ENCODE measurements around the gene SIN3A. TPM values are rescaled to one million over a fixed set of nuclear protein-coding genes. Genes with fewer than 3 reads are reported as not detected.
"Not testable (repeated sequence)": the region's sequence is repeated elsewhere in the genome, so short reads cannot be mapped to it uniquely, and the experiment has no call there.

SIN3A gene
- total RNA-seq = 10 to 100 TPM; 26.6 to 46.4 (median 35.3) TPM

- TF ChIP-seq CTCF (IDR thresholded peaks at IDR 0.05) = no peak
- ATAC-seq (ENCODE audit: low FRiP score) (peak; percentile 67), DNase-seq (ENCODE audit: low spot score) (peak; percentile 97)
Observed at GRCh38 chr15:75451674-75452363, at the start of gene SIN3A. Gene SIN3A, minus strand, starts transcription at chr15:75451690. Its CDS starts 21,315 bp downstream, at chr15:75430375.

- ATAC-seq (ENCODE audit: low FRiP score) = no peak
- no peak for DNase-seq (ENCODE audit: low spot score)
- TF ChIP-seq CTCF (IDR thresholded peaks at IDR 0.05) = no peak
Observed at GRCh38 chr15:75493732-75494131, 42.2 kb upstream of the SIN3A start.

DNA sequence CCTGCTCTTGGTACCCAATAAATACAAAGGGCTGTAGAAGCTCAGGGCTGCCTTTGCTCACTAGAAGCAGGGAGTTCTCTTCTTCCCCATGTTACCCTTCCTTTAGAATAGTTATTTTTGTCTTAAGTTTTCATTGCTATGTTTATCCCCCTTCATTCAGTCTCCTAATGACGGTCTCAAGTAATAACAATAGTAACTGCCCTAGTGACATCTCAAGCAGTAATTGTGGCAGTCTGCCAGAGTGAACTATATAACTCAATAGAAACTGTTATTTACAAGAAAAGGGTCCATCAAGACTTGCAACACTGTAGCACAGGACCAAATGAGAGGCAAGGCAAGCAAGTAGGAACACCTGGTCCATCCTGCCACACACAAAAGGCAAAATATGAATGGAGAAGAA is 32.5 kb upstream of the SIN3A start:
- no peak for TF ChIP-seq CTCF (IDR thresholded peaks at IDR 0.05)
- no peak for ATAC-seq (ENCODE audit: low FRiP score)
- no peak for DNase-seq (ENCODE audit: low spot score)

- not testable (repeated sequence) for ATAC-seq (ENCODE audit: low FRiP score); DNase-seq (ENCODE audit: low spot score)
Observed at GRCh38 chr15:75483556-75483955, 32.1 kb upstream of the SIN3A start.

DNA sequence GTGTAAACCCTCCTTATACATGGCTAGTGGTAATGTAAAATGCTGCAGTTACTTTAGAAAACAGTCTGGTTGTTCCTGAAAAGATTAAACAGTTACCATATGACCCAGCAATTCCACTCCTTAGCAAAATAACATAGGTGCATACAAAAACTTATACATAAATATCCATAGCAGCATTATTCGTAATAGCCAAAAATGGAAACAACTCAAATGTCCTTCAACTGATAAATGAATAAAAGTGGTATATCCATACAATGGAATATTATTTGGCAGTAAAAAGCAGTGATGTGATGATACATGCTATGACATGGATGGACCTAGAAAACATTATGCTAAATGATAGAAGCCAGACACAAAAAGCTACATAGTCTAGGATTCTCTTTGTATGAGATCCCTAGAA is 31.6 kb upstream of the SIN3A start:
- DNase-seq (ENCODE audit: low spot score) (no peak), ATAC-seq (ENCODE audit: low FRiP score) (no peak)
- no peak for TF ChIP-seq CTCF (IDR thresholded peaks at IDR 0.05)

DNA sequence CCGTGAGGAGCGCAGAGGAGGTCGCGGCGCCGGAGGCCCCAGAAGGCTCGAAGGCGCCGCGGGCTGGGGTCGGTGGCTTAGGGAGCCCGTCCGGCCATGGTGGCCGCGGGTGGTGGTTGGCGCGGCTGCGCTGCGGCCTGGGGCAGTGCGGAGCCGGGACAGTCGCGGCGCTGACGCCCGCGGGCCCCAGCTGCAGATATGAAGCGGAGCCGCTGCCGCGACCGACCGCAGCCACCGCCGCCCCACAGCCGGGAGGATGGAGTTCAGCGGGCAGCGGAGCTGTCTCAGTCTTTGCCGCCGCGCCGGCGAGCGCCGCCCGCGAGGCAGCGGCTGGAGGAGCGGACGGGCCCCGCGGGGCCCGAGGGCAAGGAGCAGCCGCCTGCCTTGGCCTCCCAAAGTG is 29.0 kb upstream of the SIN3A start:
- ATAC-seq (ENCODE audit: low FRiP score) = not testable (repeated sequence)

DNA sequence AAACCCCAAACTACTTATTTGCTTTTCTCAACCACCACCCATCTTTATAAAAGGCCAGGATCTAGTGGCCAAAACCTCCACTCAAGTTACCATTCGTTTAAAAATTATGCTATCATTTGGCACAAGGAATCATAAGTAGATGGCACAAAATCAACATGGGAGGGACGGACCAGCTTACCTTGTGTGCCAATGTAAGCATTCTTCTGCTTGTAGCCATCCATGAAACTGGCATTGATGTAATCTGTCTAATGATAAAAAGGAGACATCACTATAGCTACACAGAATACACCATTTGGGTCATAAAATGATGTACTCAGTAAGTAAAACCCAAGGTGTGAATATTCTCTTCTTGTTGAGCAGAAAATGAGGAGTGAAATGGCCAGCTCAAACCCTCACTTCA is 28.2 kb upstream of the SIN3A start:
- no peak for TF ChIP-seq CTCF (IDR thresholded peaks at IDR 0.05)
- ATAC-seq (ENCODE audit: low FRiP score) (no peak), DNase-seq (ENCODE audit: low spot score) (no peak)

More for the DNA sequence above, 29.0 kb upstream of the SIN3A start:
- DNase-seq (ENCODE audit: low spot score) = not testable (repeated sequence)

DNA sequence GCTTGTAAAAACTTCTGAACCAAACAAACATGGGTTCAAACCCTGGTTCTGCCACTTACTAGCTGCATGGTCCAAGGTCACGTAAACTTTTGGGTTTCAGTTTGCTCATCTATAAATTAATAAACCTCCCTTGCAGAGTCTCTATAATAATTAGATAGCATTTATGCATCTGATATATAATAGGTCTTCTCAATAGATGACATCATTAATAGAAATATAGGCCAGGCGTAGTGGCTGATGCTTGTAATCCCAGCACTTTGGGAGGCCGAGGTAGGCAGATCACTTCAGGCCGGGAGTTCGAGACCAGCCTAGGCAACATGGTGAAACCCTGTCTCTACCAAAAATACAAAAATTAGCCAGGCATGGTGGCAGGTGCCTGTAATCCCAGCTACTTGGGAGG is 25.6 kb upstream of the SIN3A start:
- ATAC-seq (ENCODE audit: low FRiP score) = not testable (repeated sequence)

More for the DNA sequence above, 25.6 kb upstream of the SIN3A start:
- DNase-seq (ENCODE audit: low spot score) = not testable (repeated sequence)
